AG08396 (cell line): ENCODE measurements around the gene SOBP.

Experiments used
- DNase-seq: peaks from one replicate; pipeline ENCODE4 v3.0.0; 2012; ENCODE audit warnings: low spot score, mixed read lengths

Gene SOBP

GRCh38 chr6:107617341-107617932, 127.5 kb downstream of the SOBP start:
- no peak for DNase-seq

GRCh38 chr6:107618672-107619071, 128.8 kb downstream of the SOBP start:
- DNase-seq = no peak

- no peak for DNase-seq
These were observed 130.8 kb downstream of the SOBP start for GRCh38 chr6:107620732-107621131.

- no peak for DNase-seq
These were observed 131.5 kb downstream of the SOBP start for GRCh38 chr6:107621229-107621937.

- DNase-seq = no peak
These were observed 132.4 kb downstream of the SOBP start for GRCh38 chr6:107622269-107622668.

GRCh38 chr6:107624050-107624449, 134.1 kb downstream of the SOBP start:
- no peak for DNase-seq

DNA sequence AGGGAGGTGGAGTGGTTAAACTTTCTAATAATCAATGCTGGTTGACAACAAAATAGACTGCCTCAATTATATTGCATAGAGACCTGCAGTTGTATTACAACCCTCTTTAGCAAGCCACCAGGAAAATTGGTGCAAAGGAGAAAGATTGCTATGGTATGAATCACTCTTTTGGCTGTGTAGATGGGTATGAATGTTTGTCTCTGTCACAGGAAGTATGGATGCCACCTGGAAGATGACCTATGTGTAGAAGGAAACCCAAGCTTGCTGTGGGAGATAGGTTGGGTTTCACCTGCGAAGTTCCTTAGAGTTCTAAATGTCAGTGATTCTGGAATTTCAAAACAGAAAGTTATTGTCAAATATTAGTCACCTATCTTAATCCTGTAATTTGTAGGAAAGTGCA, 134.6 kb downstream of the SOBP start:
- DNase-seq = no peak

DNA sequence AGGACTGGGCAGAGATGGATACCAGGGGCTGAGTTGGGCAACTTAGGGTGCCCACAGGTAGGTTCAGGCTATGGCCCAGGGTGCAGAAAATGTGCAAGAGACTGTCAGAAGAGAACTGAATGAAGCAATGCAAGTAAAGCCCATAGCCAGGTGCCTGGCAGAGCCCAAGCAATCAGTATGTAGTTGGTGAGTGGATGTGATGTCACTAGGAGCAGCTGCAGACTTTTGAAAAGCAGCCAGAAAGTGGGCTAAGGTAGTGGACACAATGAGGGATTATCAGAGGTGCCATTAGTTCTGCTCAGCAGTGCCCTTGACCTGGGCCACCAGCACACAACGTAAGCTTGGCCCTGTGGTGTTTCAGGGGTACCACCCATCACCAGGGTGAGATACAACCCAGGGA, 135.3 kb downstream of the SOBP start:
- no peak for DNase-seq

GRCh38 chr6:107626645-107627044, 136.7 kb downstream of the SOBP start:
- DNase-seq = no peak

DNA sequence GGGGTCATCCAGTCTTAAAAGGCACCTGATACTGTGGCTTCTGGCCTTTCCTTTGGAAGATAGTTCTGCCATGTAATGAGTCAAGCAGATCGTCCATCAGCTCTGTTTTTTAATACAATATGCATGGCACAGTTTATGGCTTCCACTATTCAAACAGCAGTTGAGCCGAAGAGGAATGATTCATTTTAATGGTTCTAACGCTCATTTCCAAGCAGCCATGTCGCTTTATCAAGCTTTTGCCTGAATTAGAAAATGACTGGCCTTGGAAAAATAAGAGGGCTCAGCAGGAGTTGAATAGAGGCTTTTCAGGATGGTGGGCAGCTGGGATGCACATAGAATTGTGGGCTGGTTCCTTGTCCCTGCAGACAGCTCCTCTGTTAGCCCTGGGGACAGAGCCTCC, 138.1 kb downstream of the SOBP start:
- no peak for DNase-seq

DNA sequence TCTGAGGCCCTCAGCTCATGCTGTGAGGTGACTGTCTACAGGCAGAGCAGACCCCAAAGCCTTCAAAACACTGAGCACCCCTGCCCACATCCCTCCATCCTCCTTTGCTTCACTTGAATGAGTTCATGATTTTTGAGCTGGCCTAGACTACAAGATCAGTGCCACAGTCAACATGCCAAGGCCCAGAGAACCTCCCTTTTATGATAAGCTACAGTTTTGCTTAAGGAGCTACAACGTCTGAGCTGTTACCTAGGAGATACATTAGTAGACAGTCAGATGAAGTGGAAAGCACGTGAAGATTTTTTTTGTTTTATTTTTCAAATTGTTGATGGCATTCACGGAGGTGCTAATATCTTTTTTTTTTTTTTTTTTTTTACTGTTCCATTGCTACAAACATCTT, 139.0 kb downstream of the SOBP start:
- DNase-seq = no peak

- DNase-seq = no peak
These were observed 139.7 kb downstream of the SOBP start for GRCh38 chr6:107629548-107630129.

- no peak for DNase-seq
These were observed 140.5 kb downstream of the SOBP start for GRCh38 chr6:107630348-107630977.

GRCh38 chr6:107632381-107633136, 142.6 kb downstream of the SOBP start:
- DNase-seq = no peak

GRCh38 chr6:107633680-107634323, 143.9 kb downstream of the SOBP start:
- no peak for DNase-seq

- DNase-seq = no peak
These were observed 144.6 kb downstream of the SOBP start for GRCh38 chr6:107634324-107635056.

- DNase-seq = no peak
These were observed 145.2 kb downstream of the SOBP start for GRCh38 chr6:107635057-107635515.

GRCh38 chr6:107636486-107636885, 146.6 kb downstream of the SOBP start:
- DNase-seq = no peak

DNA sequence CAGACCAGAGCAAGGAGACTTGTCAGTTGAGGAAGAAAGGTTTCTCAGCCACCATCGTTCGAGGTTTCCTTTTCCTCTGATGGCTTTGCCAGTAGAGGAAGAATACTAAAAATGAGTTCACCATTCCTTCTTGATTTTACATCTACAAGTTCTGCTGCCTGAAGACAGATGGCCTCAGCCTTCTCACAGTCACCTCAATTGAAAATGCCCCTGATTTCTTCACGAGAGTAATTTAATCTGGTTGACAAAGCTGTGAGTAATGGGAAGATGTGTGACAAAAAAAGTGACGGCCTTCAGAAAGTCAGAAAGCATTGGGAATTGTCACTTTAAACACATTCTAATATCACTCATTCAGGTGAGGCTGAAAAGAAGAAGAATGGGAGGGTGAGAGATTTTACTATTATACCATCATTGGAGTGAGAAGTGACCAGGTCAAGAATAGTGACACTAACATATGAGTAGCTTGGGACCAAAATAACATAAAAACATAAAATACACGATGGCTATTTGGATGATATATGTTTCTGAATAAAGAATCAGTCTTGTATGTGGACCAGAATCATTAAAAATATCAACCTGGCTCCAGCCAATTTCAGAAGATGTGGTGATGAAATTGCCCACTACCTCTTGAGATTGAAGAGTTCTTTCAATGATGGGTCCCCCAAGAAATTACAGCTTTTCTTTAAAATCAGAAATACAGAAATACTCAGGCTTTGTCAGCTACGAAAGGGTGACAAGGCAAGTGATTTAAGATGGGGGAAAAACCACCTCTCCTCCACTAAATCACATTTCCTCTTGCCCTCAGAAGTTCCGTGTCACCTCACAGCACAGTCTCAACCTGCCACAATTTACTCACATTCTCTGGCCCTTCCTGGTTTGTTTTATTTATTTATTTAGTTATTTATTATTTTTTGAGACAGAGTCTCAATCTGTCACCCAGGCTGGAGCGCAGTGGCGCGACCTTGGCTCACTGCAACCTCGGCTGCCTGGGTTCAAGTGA, 147.7 kb downstream of the SOBP start:
- DNase-seq = no peak

DNA sequence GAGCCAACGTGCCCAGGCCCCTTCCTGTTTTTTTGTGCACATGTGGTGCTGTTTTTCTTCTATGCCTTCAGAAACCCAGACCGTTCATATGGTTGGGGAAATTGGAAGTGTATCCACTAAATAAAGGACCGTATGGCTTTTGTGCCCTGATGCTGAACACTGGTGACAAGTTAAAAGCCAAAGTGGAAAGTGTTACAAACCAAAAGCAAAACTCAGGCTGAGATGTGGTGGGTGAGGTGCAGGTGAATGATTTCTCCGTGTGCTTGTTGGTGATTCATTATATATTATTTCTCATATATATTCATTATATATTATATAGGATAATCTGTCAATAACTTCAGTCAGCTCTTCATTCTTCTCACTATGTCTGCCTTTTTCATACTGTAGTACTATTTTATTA, 148.6 kb downstream of the SOBP start:
- no peak for DNase-seq
